BLaER1 (cell line): ENCODE data around the gene TGIF2.

Source experiments
- H3K27ac ChIP-seq: shearing (Covaris generic); formaldehyde crosslinking; 2 replicates; pipeline ENCODE4 v1.8.1; 2022
- H3K27me3 ChIP-seq: shearing (Covaris generic); formaldehyde crosslinking; 2 replicates; pipeline ENCODE4 v1.8.1; 2022
- H3K36me3 ChIP-seq: shearing (Covaris generic); formaldehyde crosslinking; 2 replicates; pipeline ENCODE4 v1.8.1; 2022
- H3K4me1 ChIP-seq: shearing (Covaris generic); formaldehyde crosslinking; 2 replicates; pipeline ENCODE4 v1.8.1; 2022
- H3K4me2 ChIP-seq: shearing (Covaris generic); formaldehyde crosslinking; 2 replicates; pipeline ENCODE4 v1.8.1; 2022
- H3K4me3 ChIP-seq: shearing (Covaris generic); formaldehyde crosslinking; 2 replicates; pipeline ENCODE4 v1.8.1; 2022
- H3K9ac ChIP-seq: shearing (Covaris generic); formaldehyde crosslinking; 2 replicates; pipeline ENCODE4 v1.8.1; 2022
- H3K9me3 ChIP-seq: shearing (Covaris generic); formaldehyde crosslinking; 2 replicates; pipeline ENCODE4 v1.8.1; 2022
- H4K20me1 ChIP-seq: shearing (Covaris generic); formaldehyde crosslinking; 2 replicates; pipeline ENCODE4 v1.8.1; 2022
- Cebpa-rat ChIP-seq: shearing (Covaris generic); IDR thresholded peaks from 2 replicates; pipeline ENCODE4 v1.8.1; 2022

Gene TGIF2

DNA sequence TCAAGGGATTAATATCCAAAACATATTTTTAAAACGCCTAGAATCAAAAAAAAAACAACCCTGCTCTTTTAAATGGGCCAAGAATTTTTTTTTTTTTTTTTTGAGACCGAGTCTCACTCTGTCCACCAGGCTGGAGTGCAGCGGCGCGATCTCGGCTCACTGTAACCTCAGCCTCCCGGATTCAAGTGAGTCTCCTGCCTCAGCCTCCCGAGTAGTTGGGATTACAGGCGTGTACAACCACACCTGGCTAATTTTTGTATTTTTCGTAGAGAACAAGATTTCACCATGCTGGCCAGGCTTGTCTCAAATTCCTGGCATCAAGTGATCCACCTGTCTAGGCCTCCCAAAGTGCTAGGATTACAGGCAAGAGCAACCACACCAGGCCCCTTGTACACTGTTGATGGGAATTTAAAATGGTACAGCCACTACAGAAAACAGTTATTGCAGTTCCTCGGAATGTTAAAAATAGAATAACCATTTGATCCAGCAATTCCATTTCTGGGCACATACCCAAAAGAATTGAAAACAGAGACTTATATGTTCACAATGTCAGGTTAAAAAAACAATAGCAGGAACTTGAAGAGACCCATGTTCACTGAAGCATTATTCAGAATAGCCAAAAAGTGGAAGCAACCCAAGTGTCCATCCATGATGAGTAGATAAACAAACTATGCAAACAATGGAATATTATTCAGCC, 35.2 kb upstream of the TGIF2 start:
- Histone ChIP-seq H3K27me3 (peaks cover 8% of the 10 kb centered on the region; the same call in 1 of the 2 replicates), H3K9me3 (no peaks in the 10 kb centered on the region), H3K36me3 (no peaks in the 10 kb centered on the region), H3K4me1 (peaks cover 7% of the 10 kb centered on the region), H3K27ac (no peak overlapping the region), H4K20me1 (no peaks in the 10 kb centered on the region), H3K4me3 (no peak overlapping the region), H3K4me2 (no peak overlapping the region), H3K9ac (no peak overlapping the region)
- no peak for TF ChIP-seq Cebpa-rat

GRCh38 chr20:36540551-36541211, 32.7 kb upstream of the TGIF2 start:
- H4K20me1 ChIP-seq = no peaks in the 10 kb centered on the region
- no peak overlapping the region for H3K27ac ChIP-seq
- H3K4me2 ChIP-seq = 0 out of 2 replicates have a peak overlapping the region, but pooled peaks have one; percentile 3
- H3K9ac ChIP-seq = no peak overlapping the region
- no peaks in the 10 kb centered on the region for H3K36me3 ChIP-seq
- no peak for TF ChIP-seq Cebpa-rat
- no peaks in the 10 kb centered on the region for H3K9me3 ChIP-seq
- H3K27me3 ChIP-seq = peaks cover 8% of the 10 kb centered on the region; the same call in 1 of the 2 replicates
- no peak overlapping the region for H3K4me3 ChIP-seq
- peaks cover 11% of the 10 kb centered on the region for H3K4me1 ChIP-seq

DNA sequence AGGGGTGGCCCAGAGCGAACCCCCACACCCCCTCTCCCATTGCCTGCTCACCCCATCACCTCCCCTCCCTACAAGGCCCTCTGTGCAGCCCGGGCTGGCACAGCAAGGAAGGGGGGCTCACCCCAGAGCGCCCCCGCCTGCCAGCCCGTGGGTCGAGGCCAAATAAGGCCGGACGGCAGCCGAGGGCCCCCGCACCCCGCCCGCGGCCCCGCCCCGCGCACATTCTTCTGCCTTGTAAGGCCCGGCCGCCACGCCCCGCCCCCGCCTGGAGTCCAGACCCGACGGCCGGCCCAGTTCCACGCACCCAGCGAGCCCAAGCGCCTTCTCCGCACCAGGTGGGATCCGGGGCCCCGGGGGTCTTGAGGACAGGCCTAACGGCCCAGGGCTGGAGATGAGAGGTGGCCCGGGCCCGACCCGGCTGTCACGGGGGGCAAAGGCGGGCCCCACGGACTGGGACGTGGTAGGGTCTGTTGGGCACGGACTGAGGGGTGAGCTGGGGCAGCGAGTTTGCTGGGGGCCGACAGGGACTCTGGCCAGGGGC, 32.1 kb upstream of the TGIF2 start, which contains the start of gene MYL9:
TSS of gene MYL9 (plus strand) at position 293 of the 541 bp plus-strand sequence. CDS start 3,366 bp downstream, outside the sequence.
- Histone ChIP-seq H3K27ac (no peak within 1 kb of the TSS), H3K4me1 (peaks cover 16% of the 10 kb centered on the region), H3K4me2 (0 out of 2 replicates have a peak within 1 kb of the TSS, but pooled peaks have one; percentile 3), H3K9me3 (no peaks in the 10 kb centered on the region), H3K36me3 (no peaks in the 10 kb centered on the region), H4K20me1 (no peaks in the 10 kb centered on the region), H3K27me3 (peaks cover 8% of the 10 kb centered on the region; the same call in 1 of the 2 replicates), H3K4me3 (no peak within 1 kb of the TSS), H3K9ac (no peak within 1 kb of the TSS)
- TF ChIP-seq Cebpa-rat = no peak

GRCh38 chr20:36541768-36542488, 31.5 kb upstream of the TGIF2 start:
- H3K4me3 ChIP-seq = no peak overlapping the region
- H3K9ac ChIP-seq = no peak overlapping the region
- no peak overlapping the region for H3K27ac ChIP-seq

DNA sequence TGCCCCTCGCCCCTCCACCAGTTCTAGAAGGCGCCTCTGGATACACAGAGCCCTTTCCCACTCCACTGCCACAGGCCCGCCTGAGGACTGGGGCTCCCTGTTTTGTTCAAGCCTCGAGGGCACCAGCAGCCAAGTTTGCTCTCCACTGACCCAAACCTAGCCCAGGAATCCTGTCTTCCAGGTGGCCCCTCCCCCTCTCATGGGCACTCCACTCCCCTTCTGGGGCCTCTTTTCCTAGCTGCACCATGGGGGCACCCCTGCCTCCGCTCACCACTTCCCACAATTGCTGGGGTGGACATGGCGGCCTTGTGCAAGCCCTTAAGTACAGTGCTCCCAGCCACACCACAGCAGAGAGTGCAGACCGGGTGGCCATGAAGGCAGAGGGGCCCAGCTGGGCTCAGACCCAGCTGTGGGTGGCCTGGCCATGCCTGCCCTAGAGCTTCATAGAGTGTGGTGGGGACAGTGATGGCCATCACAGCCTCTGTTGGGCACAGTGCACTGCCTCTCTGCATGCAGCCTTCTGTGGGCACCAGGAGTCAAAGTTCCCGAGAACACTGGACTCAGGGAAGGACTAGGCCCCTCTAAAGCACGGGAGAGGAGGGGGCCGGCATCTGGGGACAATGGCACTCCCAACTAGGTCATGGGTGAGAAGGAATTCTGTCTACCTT, 30.7 kb upstream of the TGIF2 start:
- Histone ChIP-seq H3K4me1 (peaks cover 19% of the 10 kb centered on the region), H3K4me3 (no peak overlapping the region), H3K4me2 (peak overlapping the region; percentile 24), H4K20me1 (no peaks in the 10 kb centered on the region), H3K27me3 (peaks cover 8% of the 10 kb centered on the region; the same call in 1 of the 2 replicates), H3K36me3 (no peaks in the 10 kb centered on the region), H3K9me3 (no peaks in the 10 kb centered on the region), H3K9ac (no peak overlapping the region), H3K27ac (no peak overlapping the region)
- no peak for TF ChIP-seq Cebpa-rat

More at GRCh38 chr20:36541768-36542488, 31.5 kb upstream of the TGIF2 start:
- Histone ChIP-seq H3K4me1 (peaks cover 19% of the 10 kb centered on the region), H3K9me3 (no peaks in the 10 kb centered on the region), H4K20me1 (no peaks in the 10 kb centered on the region), H3K36me3 (no peaks in the 10 kb centered on the region), H3K4me2 (no peak overlapping the region), H3K27me3 (peaks cover 8% of the 10 kb centered on the region; the same call in 1 of the 2 replicates)
- no peak for TF ChIP-seq Cebpa-rat

DNA sequence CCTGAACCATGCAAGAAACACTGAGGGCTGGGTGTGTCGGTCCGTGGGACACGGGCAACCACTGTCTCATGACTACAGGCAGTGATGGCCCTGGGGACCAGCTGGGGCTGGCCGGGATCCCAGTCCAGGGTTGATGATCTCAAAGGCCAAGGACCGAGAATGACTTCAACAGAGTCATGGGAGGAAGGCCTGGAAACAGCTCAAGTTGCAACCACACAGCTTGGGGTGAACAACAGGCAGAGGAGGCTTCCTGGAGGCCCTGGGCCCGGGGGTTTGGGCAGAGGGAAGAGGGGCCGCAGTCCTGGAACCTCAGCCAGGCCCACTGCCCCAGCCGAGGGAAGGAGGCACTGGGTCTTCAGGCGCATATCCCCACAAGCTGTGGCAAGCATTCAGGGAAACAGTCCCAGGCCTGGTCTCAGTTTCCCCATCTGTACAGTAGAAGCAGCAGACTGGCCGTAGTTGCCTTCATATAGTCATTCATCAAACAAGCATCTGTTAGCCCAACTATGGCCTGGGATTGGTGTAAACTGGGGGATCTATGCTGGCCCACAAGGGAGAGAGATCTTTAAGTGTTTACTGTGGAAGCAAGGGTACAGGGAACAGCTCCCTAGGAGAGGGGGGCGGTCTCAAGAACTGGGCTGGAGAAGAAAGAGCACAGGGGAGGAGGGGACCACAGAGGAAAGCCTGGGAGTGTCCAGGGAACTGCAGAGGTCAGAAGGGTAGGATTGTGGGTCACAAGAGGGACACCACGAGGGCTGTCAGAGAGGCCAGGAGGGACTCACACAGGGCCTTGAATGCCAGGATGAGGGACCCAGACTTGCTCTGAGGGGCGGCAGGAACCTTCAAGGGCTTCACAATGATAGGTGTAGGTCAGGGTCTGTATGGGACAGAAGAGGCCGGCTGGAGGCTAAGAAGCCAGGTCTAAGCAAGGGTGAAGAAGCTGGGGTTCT, 29.9 kb upstream of the TGIF2 start:
- no peak overlapping the region for H3K4me3 ChIP-seq
- peaks cover 8% of the 10 kb centered on the region; the same call in 1 of the 2 replicates for H3K27me3 ChIP-seq
- no peak for TF ChIP-seq Cebpa-rat
- no peaks in the 10 kb centered on the region for H4K20me1 ChIP-seq
- no peaks in the 10 kb centered on the region for H3K36me3 ChIP-seq
- H3K9ac ChIP-seq = no peak overlapping the region
- H3K4me1 ChIP-seq = peaks cover 19% of the 10 kb centered on the region
- peak overlapping the region; percentile 24 for H3K4me2 ChIP-seq
- H3K9me3 ChIP-seq = no peaks in the 10 kb centered on the region
- H3K27ac ChIP-seq = no peak overlapping the region

- no peak for TF ChIP-seq Cebpa-rat
- no peaks in the 10 kb centered on the region for H3K36me3 ChIP-seq
- H3K9ac ChIP-seq = no peak overlapping the region
- H3K9me3 ChIP-seq = no peaks in the 10 kb centered on the region
- peaks cover 19% of the 10 kb centered on the region for H3K4me1 ChIP-seq
- no peak overlapping the region for H3K4me3 ChIP-seq
- no peaks in the 10 kb centered on the region for H4K20me1 ChIP-seq
- H3K4me2 ChIP-seq = no peak overlapping the region
- no peak overlapping the region for H3K27ac ChIP-seq
- peaks cover 8% of the 10 kb centered on the region; the same call in 1 of the 2 replicates for H3K27me3 ChIP-seq
These were observed 29.0 kb upstream of the TGIF2 start for GRCh38 chr20:36544134-36545018.
